Measurements from ENCODE around the gene CMTM2. TPM values are rescaled to one million over a fixed set of nuclear protein-coding genes. Genes with fewer than 3 reads are reported as not detected.

The CMTM2 gene, protein sequence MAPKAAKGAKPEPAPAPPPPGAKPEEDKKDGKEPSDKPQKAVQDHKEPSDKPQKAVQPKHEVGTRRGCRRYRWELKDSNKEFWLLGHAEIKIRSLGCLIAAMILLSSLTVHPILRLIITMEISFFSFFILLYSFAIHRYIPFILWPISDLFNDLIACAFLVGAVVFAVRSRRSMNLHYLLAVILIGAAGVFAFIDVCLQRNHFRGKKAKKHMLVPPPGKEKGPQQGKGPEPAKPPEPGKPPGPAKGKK
- total RNA-seq: 0.30 and 0.53 TPM in 2 replicates

GRCh38 chr16:66578651-66579531, at the start of gene CMTM2:
CMTM2 (plus strand) TSS chr16:66579463; CDS start chr16:66579608, 145 bp downstream.
- Mint-ChIP-seq H3K36me3 (ENCODE audit: low read depth) (peaks cover 23% of the 10 kb centered on the region), H3K9me3 (no peaks in the 10 kb centered on the region), H3K27me3 (ENCODE audit: low read depth) (peaks cover 23% of the 10 kb centered on the region), H3K4me1 (ENCODE audit: low read depth) (peaks cover 6% of the 10 kb centered on the region), H3K4me3 (ENCODE audit: low read depth) (no peak within 1 kb of the TSS), H3K27ac (no peak within 1 kb of the TSS)
- DNase-seq (ENCODE audit: low spot score): no peak
- intact Hi-C loops (cut with micrococcal nuclease): no loop called here

- Mint-ChIP-seq H3K4me1 (ENCODE audit: low read depth) (peaks cover 27% of the 10 kb centered on the region), H3K36me3 (ENCODE audit: low read depth) (peaks cover 17% of the 10 kb centered on the region), H3K27ac (peak overlapping the region; percentile 52), H3K4me3 (ENCODE audit: low read depth) (no peak overlapping the region), H3K27me3 (ENCODE audit: low read depth) (no peaks in the 10 kb centered on the region), H3K9me3 (no peaks in the 10 kb centered on the region)
- intact Hi-C loops (cut with micrococcal nuclease): loop anchor here (10.0 kb wide), 1 partner anchor 345 kb away; no protein-coding TSS in a partner anchor
- no peak for DNase-seq (ENCODE audit: low spot score)
Observed at GRCh38 chr16:66529475-66529874, 49.8 kb upstream of the CMTM2 start.

DNA sequence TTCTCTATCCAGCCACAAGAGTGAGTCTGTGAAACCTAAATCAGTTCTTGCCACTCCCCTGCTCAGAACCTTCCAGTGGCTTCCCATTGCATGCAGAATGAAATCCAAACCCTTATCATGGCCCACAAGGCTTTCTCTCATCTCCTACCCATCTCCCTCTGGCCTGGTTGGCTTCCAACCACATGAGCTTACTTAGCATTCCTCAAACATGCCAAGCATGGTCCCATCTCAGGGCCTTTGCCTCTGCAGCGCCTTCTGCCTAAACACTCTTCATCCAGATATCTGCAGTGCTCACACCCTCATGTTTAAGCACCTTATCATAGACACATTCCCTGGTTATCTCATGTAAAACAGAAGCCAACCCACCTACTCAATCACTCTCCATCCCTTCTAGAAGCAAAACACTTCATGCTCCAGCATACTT, 44.9 kb upstream of the CMTM2 start:
- Mint-ChIP-seq H3K27ac (no peak overlapping the region), H3K36me3 (ENCODE audit: low read depth) (peaks cover 18% of the 10 kb centered on the region), H3K27me3 (ENCODE audit: low read depth) (no peaks in the 10 kb centered on the region), H3K4me3 (ENCODE audit: low read depth) (no peak overlapping the region), H3K9me3 (no peaks in the 10 kb centered on the region), H3K4me1 (ENCODE audit: low read depth) (peaks cover 12% of the 10 kb centered on the region)
- DNase-seq (ENCODE audit: low spot score): no peak
- intact Hi-C loops (cut with micrococcal nuclease): no loop called here

DNA sequence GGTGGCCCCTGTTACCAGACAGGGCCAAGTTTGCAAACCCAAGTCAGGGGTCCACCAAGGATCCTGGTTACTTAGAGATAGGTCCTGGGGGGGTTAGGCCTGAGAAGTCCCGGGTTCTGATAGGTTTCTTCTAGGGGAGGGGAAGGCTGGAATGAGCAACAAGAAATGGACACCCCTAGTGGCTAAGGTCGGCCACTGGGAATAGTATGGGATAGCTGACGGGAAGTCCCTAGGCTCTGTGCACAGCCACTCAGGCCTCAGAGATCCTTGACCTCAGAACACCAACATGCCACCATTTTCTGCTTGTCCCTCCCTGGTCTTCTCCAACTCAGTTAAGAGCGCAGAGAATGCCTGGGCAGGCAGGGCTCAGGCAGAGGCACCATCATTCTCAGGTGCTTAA, 42.7 kb upstream of the CMTM2 start:
- Mint-ChIP-seq H3K9me3 (no peaks in the 10 kb centered on the region), H3K4me3 (ENCODE audit: low read depth) (no peak overlapping the region), H3K4me1 (ENCODE audit: low read depth) (peaks cover 15% of the 10 kb centered on the region), H3K36me3 (ENCODE audit: low read depth) (peaks cover 16% of the 10 kb centered on the region), H3K27me3 (ENCODE audit: low read depth) (no peaks in the 10 kb centered on the region), H3K27ac (no peak overlapping the region)
- intact Hi-C loops (cut with micrococcal nuclease): no loop called here
- DNase-seq (ENCODE audit: low spot score): no peak

DNA sequence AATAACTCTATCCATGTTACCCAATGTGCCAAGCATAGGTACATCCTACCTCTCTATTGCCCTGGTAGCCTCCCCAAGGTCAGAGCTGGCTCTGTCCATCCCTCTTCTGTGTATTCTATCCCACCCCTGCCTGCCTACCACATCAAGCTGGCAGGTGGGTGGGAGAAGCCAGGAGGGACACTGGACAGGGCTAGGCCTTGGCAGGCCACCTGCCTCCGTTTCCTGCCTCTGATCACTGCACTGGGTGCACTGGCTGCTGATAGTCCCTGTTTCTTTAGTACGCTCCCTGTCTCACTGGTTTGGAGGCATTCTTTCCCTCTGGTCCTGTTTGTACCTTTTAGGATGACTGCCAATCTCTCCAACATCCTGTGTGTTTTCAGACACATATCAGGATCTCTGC, 42.0 kb upstream of the CMTM2 start:
- Mint-ChIP-seq H3K36me3 (ENCODE audit: low read depth) (peaks cover 16% of the 10 kb centered on the region), H3K27ac (no peak overlapping the region), H3K4me3 (ENCODE audit: low read depth) (no peak overlapping the region), H3K4me1 (ENCODE audit: low read depth) (peaks cover 15% of the 10 kb centered on the region), H3K9me3 (no peaks in the 10 kb centered on the region), H3K27me3 (ENCODE audit: low read depth) (no peaks in the 10 kb centered on the region)
- intact Hi-C loops (cut with micrococcal nuclease): no loop called here
- DNase-seq (ENCODE audit: low spot score): no peak

GRCh38 chr16:66538910-66539309, 40.4 kb upstream of the CMTM2 start:
- no peak overlapping the region for H3K4me3 Mint-ChIP-seq (ENCODE audit: low read depth)
- H3K27ac Mint-ChIP-seq: no peak overlapping the region
- H3K4me1 Mint-ChIP-seq (ENCODE audit: low read depth): peaks cover 16% of the 10 kb centered on the region
- intact Hi-C loops (cut with micrococcal nuclease): no loop called here
- H3K36me3 Mint-ChIP-seq (ENCODE audit: low read depth): peaks cover 16% of the 10 kb centered on the region
- H3K9me3 Mint-ChIP-seq: no peaks in the 10 kb centered on the region
- DNase-seq (ENCODE audit: low spot score): no peak
- H3K27me3 Mint-ChIP-seq (ENCODE audit: low read depth): no peaks in the 10 kb centered on the region

DNA sequence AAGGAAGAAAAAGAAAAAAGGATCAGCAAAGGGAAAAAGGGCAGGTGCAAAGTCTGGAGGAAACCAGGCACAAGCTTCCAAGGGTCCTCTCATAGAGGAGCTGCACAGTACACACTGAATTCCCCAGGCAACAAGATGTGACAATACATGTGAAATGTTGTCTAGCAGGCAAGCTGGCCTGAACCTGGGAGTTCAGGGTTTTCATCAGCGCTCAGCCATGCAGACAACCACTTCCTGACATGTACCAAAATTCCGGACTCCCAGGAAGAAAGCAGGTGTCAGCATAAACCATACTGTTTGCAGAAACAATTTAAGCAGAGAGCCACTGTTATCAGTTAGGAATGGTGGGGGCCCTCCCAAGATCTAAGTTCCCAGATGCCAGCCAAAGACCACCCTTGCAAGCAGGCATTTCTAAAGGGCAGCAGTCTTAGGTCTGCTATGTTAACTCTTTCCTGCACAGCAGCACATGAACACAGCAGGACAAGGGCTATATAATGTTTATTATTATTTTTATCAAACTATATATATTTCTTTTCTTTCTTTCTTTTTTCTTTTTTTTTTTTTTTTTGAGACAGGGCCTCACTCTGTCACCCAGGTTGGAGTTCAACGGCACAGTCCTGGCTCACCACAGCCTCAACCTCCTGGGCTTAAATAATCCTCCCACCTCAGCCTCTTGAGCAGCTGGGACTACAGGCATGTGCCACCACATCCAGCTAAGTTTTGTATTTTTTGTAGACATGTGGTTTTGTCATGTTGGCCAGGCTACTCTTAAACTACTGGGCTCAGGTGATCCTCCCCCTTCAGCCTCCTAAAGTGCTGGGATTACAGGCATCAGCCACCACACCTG, 39.4 kb upstream of the CMTM2 start:
- Mint-ChIP-seq H3K9me3 (no peaks in the 10 kb centered on the region), H3K4me3 (ENCODE audit: low read depth) (no peak overlapping the region), H3K4me1 (ENCODE audit: low read depth) (peaks cover 21% of the 10 kb centered on the region), H3K27me3 (ENCODE audit: low read depth) (no peaks in the 10 kb centered on the region), H3K27ac (no peak overlapping the region), H3K36me3 (ENCODE audit: low read depth) (peaks cover 16% of the 10 kb centered on the region)
- no peak for DNase-seq (ENCODE audit: low spot score)
- intact Hi-C loops (cut with micrococcal nuclease): no loop called here

- H3K36me3 Mint-ChIP-seq (ENCODE audit: low read depth): peaks cover 10% of the 10 kb centered on the region
- no peak overlapping the region for H3K27ac Mint-ChIP-seq
- H3K9me3 Mint-ChIP-seq: no peaks in the 10 kb centered on the region
- DNase-seq (ENCODE audit: low spot score): no peak
- intact Hi-C loops (cut with micrococcal nuclease): no loop called here
- H3K4me1 Mint-ChIP-seq (ENCODE audit: low read depth): peaks cover 21% of the 10 kb centered on the region
- no peak overlapping the region for H3K4me3 Mint-ChIP-seq (ENCODE audit: low read depth)
- no peaks in the 10 kb centered on the region for H3K27me3 Mint-ChIP-seq (ENCODE audit: low read depth)
Observed at GRCh38 chr16:66541388-66542355, 37.6 kb upstream of the CMTM2 start.

DNA sequence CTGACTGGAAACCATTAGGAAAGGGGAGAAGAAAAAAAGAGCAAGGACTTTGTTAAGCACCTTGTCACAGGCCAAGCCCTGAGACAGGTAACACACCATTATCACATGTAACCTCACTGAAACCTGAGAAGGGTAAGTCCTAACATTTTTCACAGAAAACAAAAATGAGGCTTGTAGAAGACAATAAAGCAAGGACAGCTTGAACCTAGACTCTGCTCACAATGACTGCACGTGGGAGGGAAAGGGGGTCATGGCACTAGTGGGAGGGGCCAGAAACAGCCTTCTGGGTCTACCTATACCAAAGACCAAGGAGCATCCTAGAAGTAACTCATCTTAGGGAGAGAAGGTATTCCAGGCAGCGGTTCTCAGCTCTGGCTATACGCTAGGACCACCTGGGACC, 36.9 kb upstream of the CMTM2 start:
- intact Hi-C loops (cut with micrococcal nuclease): no loop called here
- H3K27me3 Mint-ChIP-seq (ENCODE audit: low read depth): no peaks in the 10 kb centered on the region
- H3K4me3 Mint-ChIP-seq (ENCODE audit: low read depth): no peak overlapping the region
- H3K36me3 Mint-ChIP-seq (ENCODE audit: low read depth): peaks cover 7% of the 10 kb centered on the region
- no peak overlapping the region for H3K27ac Mint-ChIP-seq
- H3K9me3 Mint-ChIP-seq: no peaks in the 10 kb centered on the region
- DNase-seq (ENCODE audit: low spot score): no peak
- peaks cover 23% of the 10 kb centered on the region for H3K4me1 Mint-ChIP-seq (ENCODE audit: low read depth)

DNA sequence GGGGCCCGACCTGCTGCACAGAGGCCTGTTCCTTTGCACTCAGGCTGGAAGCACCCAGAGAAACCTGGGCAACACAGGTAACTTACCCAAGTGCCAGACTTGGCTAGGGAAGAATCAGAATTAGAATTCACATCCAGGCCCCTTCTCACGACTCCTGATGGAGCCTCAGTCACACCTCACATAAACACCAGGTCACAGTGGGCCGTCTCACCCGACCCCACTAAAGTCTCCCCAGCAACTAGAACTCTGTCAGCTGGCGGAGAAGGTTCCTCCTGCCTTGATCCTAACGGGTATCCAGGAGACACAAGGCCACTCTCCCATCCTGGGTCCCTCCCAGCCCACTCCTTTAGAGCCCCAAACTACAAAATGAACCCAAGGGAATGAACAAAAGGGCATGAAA, 35.7 kb upstream of the CMTM2 start:
- Mint-ChIP-seq H3K27me3 (ENCODE audit: low read depth) (no peaks in the 10 kb centered on the region), H3K36me3 (ENCODE audit: low read depth) (peaks cover 8% of the 10 kb centered on the region), H3K9me3 (no peaks in the 10 kb centered on the region), H3K4me1 (ENCODE audit: low read depth) (peaks cover 30% of the 10 kb centered on the region), H3K4me3 (ENCODE audit: low read depth) (no peak overlapping the region), H3K27ac (no peak overlapping the region)
- DNase-seq (ENCODE audit: low spot score): no peak
- intact Hi-C loops (cut with micrococcal nuclease): no loop called here

GRCh38 chr16:66544016-66544757, 35.1 kb upstream of the CMTM2 start:
- Mint-ChIP-seq H3K36me3 (ENCODE audit: low read depth) (peaks cover 8% of the 10 kb centered on the region), H3K9me3 (no peaks in the 10 kb centered on the region), H3K4me1 (ENCODE audit: low read depth) (peaks cover 33% of the 10 kb centered on the region), H3K27me3 (ENCODE audit: low read depth) (no peaks in the 10 kb centered on the region), H3K4me3 (ENCODE audit: low read depth) (no peak overlapping the region), H3K27ac (no peak overlapping the region)
- DNase-seq (ENCODE audit: low spot score): no peak
- intact Hi-C loops (cut with micrococcal nuclease): no loop called here
